IPS DF 6.9 (cell line): Measurements from ENCODE around the gene CDSN.

Experiments
- DNase-seq: peaks from one replicate; pipeline ENCODE4 v3.0.0-alpha.2; 2013; ENCODE audit warnings: low read depth, low spot score
- H3K27ac ChIP-seq: one replicate; pipeline ENCODE4 v1.5.1; 2013; ENCODE audit warnings: low read length, control low read depth
- H3K27me3 ChIP-seq: 2 replicates; pipeline ENCODE4 v1.6.1; 2013; ENCODE audit warnings: mild to moderate bottlenecking, low read length; ENCODE audit not compliant: control insufficient read depth, insufficient read depth
- H3K36me3 ChIP-seq: 2 replicates; pipeline ENCODE4 v1.6.1; 2013; ENCODE audit warnings: low read length; ENCODE audit not compliant: control insufficient read depth, insufficient read depth
- H3K4me1 ChIP-seq: 2 replicates; pipeline ENCODE4 v1.6.1; 2013; ENCODE audit warnings: low read length; ENCODE audit not compliant: control insufficient read depth, insufficient read depth
- H3K4me3 ChIP-seq: 2 replicates; pipeline ENCODE4 v1.5.1; 2013; ENCODE audit warnings: mild to moderate bottlenecking, low read length
- H3K9me3 ChIP-seq: 2 replicates; pipeline ENCODE4 v1.6.1; 2013; ENCODE audit warnings: low read length, inconsistent platforms; ENCODE audit not compliant: control insufficient read depth, insufficient read depth
- WGBS: extraction: QIAGEN DNeasy Blood & Tissue Kit; methylation state at CpG from one replicate; pipeline ENCODE4 v1.1.7; 2013; ENCODE audit warnings: mixed read lengths, missing lambda C conversion rate; ENCODE audit not compliant: insufficient read length, insufficient coverage; 5-methylcytosine and 5-hydroxymethylcytosine counted together

CDSN gene

DNA sequence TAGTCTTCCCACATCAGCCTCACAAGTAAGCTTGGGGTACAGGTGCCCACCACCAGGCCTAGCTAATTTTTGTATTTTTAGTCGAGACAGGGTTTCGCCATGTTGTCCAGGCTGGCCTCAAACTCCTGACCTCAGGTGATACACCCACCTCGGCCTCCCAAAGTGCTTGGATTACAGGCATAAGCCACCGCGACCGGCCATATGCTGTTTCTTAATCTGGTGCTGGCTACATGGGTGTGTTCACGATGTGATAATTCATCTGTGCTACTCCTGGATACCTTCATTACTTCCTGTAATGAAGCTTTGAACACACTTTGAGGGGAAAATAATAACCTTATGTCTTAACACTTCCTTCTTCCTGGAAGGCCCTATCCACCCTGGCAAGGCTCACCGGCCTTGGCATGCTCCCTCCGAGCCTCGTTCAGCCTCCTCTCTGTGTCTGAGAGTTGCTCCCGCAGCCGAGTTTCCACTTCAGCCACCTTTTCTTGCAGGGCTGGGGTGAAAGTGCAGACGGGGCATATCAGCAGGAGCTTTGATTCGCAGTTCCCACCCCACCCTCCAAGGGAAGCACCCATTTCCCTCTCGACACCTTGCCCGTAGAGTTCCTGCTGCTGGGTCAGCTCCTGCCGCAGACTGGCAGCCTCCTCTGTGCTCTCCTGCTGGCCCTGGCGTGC is 24.2 kb upstream of the CDSN start:
- Histone ChIP-seq H3K9me3 (no peaks in the 10 kb centered on the region), H3K4me3 (no peak overlapping the region), H3K27ac (no peak overlapping the region), H3K36me3 (peaks cover 13% of the 10 kb centered on the region), H3K27me3 (no peaks in the 10 kb centered on the region), H3K4me1 (peaks cover 3% of the 10 kb centered on the region)
- no CpG with 5 or more reads among the region's 18 CpGs for WGBS
- no peak for DNase-seq

DNA sequence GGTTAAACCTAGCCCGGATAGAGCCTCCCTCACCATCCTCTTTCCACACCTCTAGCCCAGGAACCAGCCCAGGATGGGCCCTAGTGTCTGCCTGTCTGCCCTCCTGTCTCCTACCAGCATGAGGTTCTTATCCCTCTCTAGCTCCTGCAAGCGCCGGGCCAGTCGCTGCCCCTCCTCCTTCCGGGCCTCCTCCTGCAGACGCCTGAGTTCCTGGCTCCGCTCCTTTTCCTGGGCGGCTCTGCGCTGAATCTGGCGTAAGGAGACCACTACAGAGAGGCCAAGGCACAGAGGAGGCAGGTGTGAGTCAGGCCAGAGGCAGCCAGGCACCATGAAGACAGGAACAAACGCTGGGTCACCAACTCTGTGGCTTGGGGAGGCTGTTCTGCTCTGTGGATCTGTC is 22.9 kb upstream of the CDSN start:
- Histone ChIP-seq H3K27me3 (no peaks in the 10 kb centered on the region), H3K4me3 (no peak overlapping the region), H3K36me3 (peaks cover 11% of the 10 kb centered on the region), H3K4me1 (peaks cover 6% of the 10 kb centered on the region), H3K27ac (no peak overlapping the region), H3K9me3 (no peaks in the 10 kb centered on the region)
- WGBS: no CpG with 5 or more reads among the region's 11 CpGs
- DNase-seq: no peak

DNA sequence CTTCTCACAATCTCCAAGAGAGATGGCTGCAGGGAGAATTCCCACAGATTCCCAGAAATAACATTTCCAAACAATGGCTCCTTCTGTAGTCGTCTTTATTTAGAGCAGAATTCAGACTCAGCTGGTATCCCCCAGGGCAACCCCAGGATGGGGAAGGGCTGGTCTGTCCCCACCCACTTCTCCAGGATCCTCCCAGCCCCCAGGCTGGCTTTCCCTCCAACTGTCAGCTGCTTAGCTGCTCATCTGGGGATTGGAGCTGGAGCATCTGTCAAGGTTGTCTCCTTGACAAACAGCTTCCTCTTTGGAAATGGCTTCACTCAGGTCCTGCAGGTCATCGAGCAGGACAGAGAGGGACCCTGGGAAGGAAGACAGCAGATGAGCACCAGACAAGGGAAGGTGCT is 22.1 kb upstream of the CDSN start:
- no peak overlapping the region for H3K27ac ChIP-seq
- H3K4me1 ChIP-seq: peaks cover 6% of the 10 kb centered on the region
- H3K36me3 ChIP-seq: peaks cover 10% of the 10 kb centered on the region
- H3K9me3 ChIP-seq: no peaks in the 10 kb centered on the region
- no CpG with 5 or more reads among the region's 2 CpGs for WGBS
- DNase-seq: no peak
- H3K27me3 ChIP-seq: no peaks in the 10 kb centered on the region
- H3K4me3 ChIP-seq: no peak overlapping the region

DNA sequence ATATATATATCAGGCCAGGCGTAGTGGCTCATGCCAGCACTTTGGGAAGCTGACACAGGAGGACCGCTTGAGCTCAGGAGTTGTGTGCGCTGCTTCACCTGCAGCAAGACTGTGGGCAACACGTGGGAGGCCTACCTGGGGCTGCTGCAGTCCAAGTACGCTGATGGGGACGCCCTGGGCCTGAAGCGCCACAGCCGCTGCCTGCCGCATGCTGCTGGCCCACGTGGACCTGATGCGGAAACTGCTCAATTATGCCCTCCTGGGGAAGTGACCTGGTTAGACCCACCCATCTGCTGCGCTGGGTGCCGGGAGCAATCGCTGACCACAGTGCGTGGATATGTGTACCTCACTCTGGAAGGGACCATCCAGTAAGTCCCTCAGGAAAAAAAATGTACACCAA is 20.4 kb upstream of the CDSN start:
- Histone ChIP-seq H3K27ac (no peak overlapping the region), H3K36me3 (peaks cover 7% of the 10 kb centered on the region), H3K27me3 (no peaks in the 10 kb centered on the region), H3K9me3 (no peaks in the 10 kb centered on the region), H3K4me3 (no peak overlapping the region), H3K4me1 (peaks cover 6% of the 10 kb centered on the region)
- no CpG with 5 or more reads among the region's 15 CpGs for WGBS
- DNase-seq: no peak

DNA sequence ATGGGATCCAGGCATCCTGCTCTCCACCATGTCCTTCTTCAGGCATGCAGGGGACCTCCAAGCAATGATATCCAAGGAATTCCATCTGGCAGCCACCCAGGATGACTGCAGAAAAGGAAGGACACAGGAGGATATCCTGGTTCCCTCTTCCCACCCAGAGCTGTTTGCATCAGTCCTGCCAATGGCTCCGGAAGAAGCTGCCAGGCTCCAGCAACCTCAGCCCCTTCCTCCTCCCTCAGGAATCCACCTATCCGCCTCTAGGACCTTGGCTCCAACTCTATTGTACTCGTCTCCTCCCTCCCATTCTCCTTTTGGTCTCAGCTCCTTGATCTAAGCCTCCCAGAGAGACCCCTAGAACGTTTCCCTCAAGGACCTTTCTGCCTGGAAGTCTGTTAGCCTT is 19.4 kb upstream of the CDSN start:
- no peak overlapping the region for H3K4me3 ChIP-seq
- H3K36me3 ChIP-seq: peaks cover 2% of the 10 kb centered on the region
- no peaks in the 10 kb centered on the region for H3K27me3 ChIP-seq
- H3K27ac ChIP-seq: no peak overlapping the region
- no peak for DNase-seq
- H3K9me3 ChIP-seq: no peaks in the 10 kb centered on the region
- H3K4me1 ChIP-seq: peaks cover 6% of the 10 kb centered on the region
- no CpG with 5 or more reads among the region's 4 CpGs for WGBS

DNA sequence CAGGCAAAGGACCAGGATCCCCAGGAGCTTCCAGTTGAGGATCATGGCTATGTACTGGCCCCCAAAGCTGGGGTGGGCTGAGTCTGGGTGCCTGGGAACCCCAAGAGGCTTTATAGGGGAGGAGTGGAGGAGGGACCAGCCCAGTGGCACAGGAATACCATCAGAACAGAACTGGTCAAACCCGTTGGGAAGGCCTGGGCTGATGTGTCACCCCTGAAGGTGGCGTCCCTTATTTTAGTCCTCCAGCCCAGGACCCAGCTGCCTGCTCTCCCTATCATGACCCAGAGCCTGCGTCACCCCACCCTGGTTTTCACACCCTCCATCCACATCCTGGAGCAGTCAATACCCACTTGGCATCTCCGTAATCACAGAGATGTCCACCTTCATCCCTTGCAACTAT is 18.7 kb upstream of the CDSN start, which contains the start of gene PSORS1C2:
Gene PSORS1C2 (minus strand): TSS at position 85 of the 400 bp plus-strand sequence. CDS start 40 bp downstream, at position 45.
- Histone ChIP-seq H3K27me3 (no peaks in the 10 kb centered on the region), H3K4me3 (no peak within 1 kb of the TSS), H3K9me3 (no peaks in the 10 kb centered on the region), H3K36me3 (no peaks in the 10 kb centered on the region), H3K27ac (no peak within 1 kb of the TSS), H3K4me1 (peaks cover 6% of the 10 kb centered on the region)
- WGBS: no CpG with 5 or more reads among the region's 4 CpGs
- no peak for DNase-seq

DNA sequence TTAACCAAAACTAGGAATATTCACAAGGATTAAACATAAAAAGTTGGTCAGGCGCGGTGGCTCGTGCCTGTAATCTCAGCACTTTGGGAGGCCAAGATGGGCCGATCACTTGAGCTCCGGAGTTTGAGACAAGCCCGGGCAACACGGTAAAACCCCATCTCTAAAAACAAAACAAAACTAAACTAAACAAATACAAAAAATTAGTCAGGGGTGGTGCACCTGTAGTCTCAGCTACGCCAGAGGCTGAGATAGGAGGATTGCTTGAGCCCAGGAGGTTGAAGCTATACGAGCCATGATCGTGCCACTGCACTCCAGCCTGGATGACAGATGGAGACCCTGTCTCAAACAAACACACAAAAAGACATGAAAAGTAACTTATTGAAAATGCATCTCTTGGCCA is 15.5 kb upstream of the CDSN start:
- no CpG with 5 or more reads among the region's 10 CpGs for WGBS
- Histone ChIP-seq H3K27ac (no peak overlapping the region), H3K27me3 (no peaks in the 10 kb centered on the region), H3K4me1 (peaks cover 6% of the 10 kb centered on the region), H3K4me3 (no peak overlapping the region), H3K36me3 (no peaks in the 10 kb centered on the region), H3K9me3 (no peaks in the 10 kb centered on the region)
- no peak for DNase-seq

DNA sequence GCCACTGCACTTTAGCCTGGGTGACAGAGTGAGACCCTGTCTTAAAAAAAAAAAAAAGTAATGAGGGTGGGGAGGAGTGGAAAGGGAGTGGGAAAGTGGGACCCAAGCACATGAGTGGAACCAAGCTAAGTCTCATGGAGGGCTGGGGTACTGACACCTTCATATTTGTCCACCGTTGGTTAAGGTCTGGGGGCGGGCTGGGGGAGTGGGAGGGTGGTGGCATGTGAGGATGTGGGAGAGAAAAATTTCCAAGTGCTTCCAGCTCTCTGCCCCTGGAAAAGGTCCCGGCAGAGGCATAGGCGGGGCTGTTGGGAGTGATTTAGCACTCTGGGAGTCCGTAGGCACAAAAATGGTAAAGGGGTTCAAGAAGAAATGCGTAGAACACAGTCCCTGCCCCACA is 12.6 kb upstream of the CDSN start:
- Histone ChIP-seq H3K9me3 (no peaks in the 10 kb centered on the region), H3K27ac (no peak overlapping the region), H3K4me3 (no peak overlapping the region), H3K4me1 (no peaks in the 10 kb centered on the region), H3K27me3 (no peaks in the 10 kb centered on the region), H3K36me3 (no peaks in the 10 kb centered on the region)
- no CpG with 5 or more reads among the region's 6 CpGs for WGBS
- no peak for DNase-seq

DNA sequence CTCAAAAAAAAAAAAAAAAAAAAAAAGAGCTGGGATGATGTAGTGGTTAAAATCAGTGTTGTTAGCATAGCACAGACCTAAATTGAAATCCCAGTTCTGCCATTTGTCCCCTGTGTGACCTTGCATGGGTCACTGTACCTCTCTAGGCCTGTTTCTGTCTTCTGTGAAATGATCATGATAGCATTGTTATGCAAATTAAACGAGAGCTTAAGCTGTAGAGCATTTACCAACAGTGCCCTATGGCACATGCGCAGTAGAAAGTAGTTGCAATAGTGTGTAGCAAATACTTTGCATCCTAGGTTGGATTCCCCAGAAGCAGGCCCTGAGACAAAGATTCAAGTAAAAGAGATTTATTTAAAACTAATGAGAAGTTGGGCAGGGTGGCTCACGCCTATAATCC is 11.3 kb upstream of the CDSN start:
- H3K9me3 ChIP-seq: no peaks in the 10 kb centered on the region
- no peak overlapping the region for H3K27ac ChIP-seq
- DNase-seq: no peak
- no CpG with 5 or more reads among the region's 3 CpGs for WGBS
- H3K4me1 ChIP-seq: 0 out of 2 replicates have a peak, but pooled peaks cover 2% of the 10 kb centered on the region
- no peaks in the 10 kb centered on the region for H3K27me3 ChIP-seq
- H3K4me3 ChIP-seq: no peak overlapping the region
- no peaks in the 10 kb centered on the region for H3K36me3 ChIP-seq

DNA sequence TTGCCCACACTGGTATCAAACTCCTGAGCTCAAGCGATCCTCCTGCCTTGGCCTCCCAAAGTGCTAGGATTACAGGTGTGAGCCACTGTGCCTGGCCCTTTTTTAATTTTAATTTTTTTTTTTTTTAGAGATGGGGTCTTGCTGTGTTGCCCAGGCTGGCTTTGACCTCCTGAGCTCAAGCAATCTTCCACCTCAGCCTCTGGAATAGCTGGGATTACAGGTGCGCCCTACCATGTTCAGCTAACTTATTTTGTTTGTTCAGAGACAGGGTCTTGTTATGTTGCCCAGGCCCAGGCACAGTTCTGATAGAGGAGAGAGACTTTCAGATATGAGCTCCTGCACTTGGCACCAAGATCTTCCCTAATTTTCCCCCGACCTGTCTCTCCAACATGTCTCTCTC is 10.5 kb upstream of the CDSN start:
- DNase-seq: no peak
- Histone ChIP-seq H3K9me3 (no peaks in the 10 kb centered on the region), H3K36me3 (no peaks in the 10 kb centered on the region), H3K4me3 (no peak overlapping the region), H3K27me3 (no peaks in the 10 kb centered on the region), H3K4me1 (0 out of 2 replicates have a peak, but pooled peaks cover 2% of the 10 kb centered on the region), H3K27ac (no peak overlapping the region)
- WGBS: no CpG with 5 or more reads among the region's 3 CpGs

DNA sequence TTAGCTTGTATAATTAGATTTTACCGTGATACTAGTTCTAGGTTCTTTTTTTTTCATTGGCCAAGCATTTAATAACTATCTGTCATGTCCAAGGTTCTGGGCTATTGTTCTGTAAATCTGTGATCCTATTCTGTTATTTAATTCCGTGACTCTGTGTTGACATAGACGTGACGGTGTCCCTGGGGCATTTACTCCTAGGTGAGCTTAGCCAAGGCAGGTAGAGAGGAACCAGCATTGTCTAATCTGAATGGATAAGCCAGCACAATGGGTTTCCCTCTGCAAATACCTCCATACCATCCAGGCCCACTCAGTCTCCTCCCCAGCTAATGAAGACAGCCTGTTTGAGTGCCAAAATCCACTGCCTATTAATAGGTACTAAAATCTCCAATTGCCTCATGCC is 8.9 kb upstream of the CDSN start:
- Histone ChIP-seq H3K9me3 (no peaks in the 10 kb centered on the region), H3K27ac (no peak overlapping the region), H3K36me3 (no peaks in the 10 kb centered on the region), H3K4me3 (no peak overlapping the region), H3K4me1 (peaks cover 5% of the 10 kb centered on the region), H3K27me3 (no peaks in the 10 kb centered on the region)
- no CpG with 5 or more reads among the region's 4 CpGs for WGBS
- no peak for DNase-seq
